ENCODE results near the gene HAGHL.

Gene HAGHL

GRCh38 chr16:728131-728889 is 1.4 kb downstream of the HAGHL start:
- no peak for TF ChIP-seq CTCF (IDR thresholded peaks at IDR 0.05; ENCODE audit: insufficient read depth, low read depth, low read length, missing control alignments)
- peak; percentile 89 for DNase-seq (ENCODE audit: low read depth)
- peak overlapping the region; percentile 72 for H3K4me3 ChIP-seq (ENCODE audit: low read length)

GRCh38 chr16:728890-729744 is 2.2 kb downstream of the HAGHL start:
- no peak for DNase-seq (ENCODE audit: low read depth)
- TF ChIP-seq CTCF (IDR thresholded peaks at IDR 0.05; ENCODE audit: insufficient read depth, low read depth, low read length, missing control alignments) = no peak
- H3K4me3 ChIP-seq (ENCODE audit: low read length) = peak overlapping the region; percentile 72

- no peak for DNase-seq (ENCODE audit: low read depth)
- no peak for TF ChIP-seq CTCF (IDR thresholded peaks at IDR 0.05; ENCODE audit: insufficient read depth, low read depth, low read length, missing control alignments)
- H3K4me3 ChIP-seq (ENCODE audit: low read length) = no peak overlapping the region
These were observed 3.1 kb downstream of the HAGHL start for GRCh38 chr16:729768-730665.

GRCh38 chr16:730666-731509 is 4.0 kb downstream of the HAGHL start:
- no peak for DNase-seq (ENCODE audit: low read depth)
- no peak overlapping the region for H3K4me3 ChIP-seq (ENCODE audit: low read length)
- TF ChIP-seq CTCF (IDR thresholded peaks at IDR 0.05; ENCODE audit: insufficient read depth, low read depth, low read length, missing control alignments) = no peak

- no peak for DNase-seq (ENCODE audit: low read depth)
- no peak for TF ChIP-seq CTCF (IDR thresholded peaks at IDR 0.05; ENCODE audit: insufficient read depth, low read depth, low read length, missing control alignments)
- no peak overlapping the region for H3K4me3 ChIP-seq (ENCODE audit: low read length)
These were observed 5.4 kb downstream of the HAGHL start for GRCh38 chr16:732332-732731.

- H3K4me3 ChIP-seq (ENCODE audit: low read length) = no peak overlapping the region
- no peak for DNase-seq (ENCODE audit: low read depth)
- no peak for TF ChIP-seq CTCF (IDR thresholded peaks at IDR 0.05; ENCODE audit: insufficient read depth, low read depth, low read length, missing control alignments)
These were observed 6.0 kb downstream of the HAGHL start for GRCh38 chr16:732936-733335.
